H1 (cell line): Measurements from ENCODE around the gene SLC20A1. TPM values are rescaled to one million over a fixed set of nuclear protein-coding genes. Genes with fewer than 3 reads are reported as not detected.

Source experiments
- EZH2 ChIP-seq: fragments of 200-600 bp; sonication (generic); IDR thresholded peaks from 2 replicates; pipeline ENCODE4 v1.7.1; 2012; ENCODE audit warnings: low read depth, mild to moderate bottlenecking, moderate library complexity, low read length, inconsistent platforms; ENCODE audit not compliant: severe bottlenecking
- KDM1A ChIP-seq: fragments of 200-600, 300-600 bp; sonication (generic); IDR thresholded peaks from 2 replicates; pipeline ENCODE4 v1.7.1; 2016; ENCODE audit warnings: mild to moderate bottlenecking, low read length, borderline replicate concordance
- PHF8 ChIP-seq: fragments of 200-600 bp; sonication (generic); conservative IDR thresholded peaks from 2 replicates; pipeline ENCODE4 v1.7.1; 2012; ENCODE audit warnings: low read depth, mild to moderate bottlenecking, inconsistent platforms, low read length, moderate library complexity
- POLR2AphosphoS5 ChIP-seq: IDR thresholded peaks from 2 replicates; pipeline ENCODE4 v1.6.1; 2011; ENCODE audit warnings: low read depth, low read length
- polyA plus RNA-seq, 7 experiments: library from polyadenylated mRNA; depleted of rRNA in 3 of 7; stranded (reverse) in 5 of 7; unstranded in 2 of 7; fragments of >200 nt in 5 of 7; fragments of 200-250 nt in 2 of 7; gene quantifications; 1 replicate in 5 of 7; 2 replicates in 1 of 7; 4 replicates in 1 of 7; pipeline versions ENCODE4 v1.2.1 to v1.2.3, GENCODE V29; 2011 to 2013; ENCODE audit warnings: missing spikeins in 2 of 7, mixed read lengths in 2 of 7
- total RNA-seq: library from RNA; stranded (reverse); fragmentation: NEBNext Ultra II Directional; extraction: Animal tissue kit (Norgen Biotek cat#: 25700); gene quantifications from 2 replicates; pipeline ENCODE4 v1.2.1, GENCODE V29; 2021
- TF ChIP-seq, protein P1 (sequence below): IDR thresholded peaks from 2 replicates; pipeline ENCODE4 v1.6.1; 2012; ENCODE audit warnings: inconsistent platforms
- TF ChIP-seq, protein P2 (sequence below), 3 experiments: IDR thresholded peaks; 1 replicate in 2 of 3; 2 replicates in 1 of 3; pipeline versions ENCODE4 v1.5.1 to v1.6.1; 2011; ENCODE audit warnings: low read length in 3 of 3, mild to moderate bottlenecking in 3 of 3, inconsistent platforms in 2 of 3, low read depth in 1 of 3, moderate library complexity in 1 of 3; ENCODE audit not compliant: insufficient read depth in 1 of 3; ENCODE audit errors: control extremely low read depth in 1 of 3

SLC20A1 gene
- total and polyA plus RNA-seq, 2 of the 8 experiments (the other 6 are each of a cell fraction or from before 2014, with no cell fraction given), result 42.6 to 105 TPM

DNA sequence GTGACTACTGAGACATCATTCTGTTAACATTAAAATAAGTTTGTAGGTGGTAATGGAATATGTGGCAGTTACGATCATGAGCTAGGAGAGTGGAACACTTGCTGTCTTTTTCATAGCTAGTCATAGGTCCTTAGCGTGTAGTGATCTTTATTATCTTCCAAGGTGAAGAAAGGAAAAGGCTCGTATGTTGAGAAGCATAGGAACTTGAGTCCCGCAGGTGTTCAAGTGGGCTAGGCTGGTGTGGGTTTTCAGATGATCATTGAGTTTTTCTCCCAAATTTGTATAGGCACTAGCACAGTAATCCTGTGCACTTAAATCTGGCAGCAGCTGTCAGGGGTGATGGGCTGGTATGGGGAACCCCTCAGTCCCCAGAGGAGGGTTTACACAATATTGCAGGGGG is 10.9 kb downstream of the SLC20A1 start (continued):
- TF ChIP-seq, protein P1, sequence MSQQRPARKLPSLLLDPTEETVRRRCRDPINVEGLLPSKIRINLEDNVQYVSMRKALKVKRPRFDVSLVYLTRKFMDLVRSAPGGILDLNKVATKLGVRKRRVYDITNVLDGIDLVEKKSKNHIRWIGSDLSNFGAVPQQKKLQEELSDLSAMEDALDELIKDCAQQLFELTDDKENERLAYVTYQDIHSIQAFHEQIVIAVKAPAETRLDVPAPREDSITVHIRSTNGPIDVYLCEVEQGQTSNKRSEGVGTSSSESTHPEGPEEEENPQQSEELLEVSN, result no peak
- TF ChIP-seq POLR2AphosphoS5 (no peak), PHF8 (no peak), KDM1A (no peak), EZH2 (no peak)
- TF ChIP-seq, protein P2, sequence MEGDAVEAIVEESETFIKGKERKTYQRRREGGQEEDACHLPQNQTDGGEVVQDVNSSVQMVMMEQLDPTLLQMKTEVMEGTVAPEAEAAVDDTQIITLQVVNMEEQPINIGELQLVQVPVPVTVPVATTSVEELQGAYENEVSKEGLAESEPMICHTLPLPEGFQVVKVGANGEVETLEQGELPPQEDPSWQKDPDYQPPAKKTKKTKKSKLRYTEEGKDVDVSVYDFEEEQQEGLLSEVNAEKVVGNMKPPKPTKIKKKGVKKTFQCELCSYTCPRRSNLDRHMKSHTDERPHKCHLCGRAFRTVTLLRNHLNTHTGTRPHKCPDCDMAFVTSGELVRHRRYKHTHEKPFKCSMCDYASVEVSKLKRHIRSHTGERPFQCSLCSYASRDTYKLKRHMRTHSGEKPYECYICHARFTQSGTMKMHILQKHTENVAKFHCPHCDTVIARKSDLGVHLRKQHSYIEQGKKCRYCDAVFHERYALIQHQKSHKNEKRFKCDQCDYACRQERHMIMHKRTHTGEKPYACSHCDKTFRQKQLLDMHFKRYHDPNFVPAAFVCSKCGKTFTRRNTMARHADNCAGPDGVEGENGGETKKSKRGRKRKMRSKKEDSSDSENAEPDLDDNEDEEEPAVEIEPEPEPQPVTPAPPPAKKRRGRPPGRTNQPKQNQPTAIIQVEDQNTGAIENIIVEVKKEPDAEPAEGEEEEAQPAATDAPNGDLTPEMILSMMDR (IDR thresholded peaks at IDR 0.05; ENCODE audit: control extremely low read depth in 1 of 3, insufficient read depth in 1 of 3, low read depth in 1 of 3, low read length in 3 of 3), result no peak
